K562 (cell line): ENCODE data around the gene NAP1L4. TPM values are rescaled to one million over a fixed set of nuclear protein-coding genes. Genes with fewer than 3 reads are reported as not detected.

Experiments used
- BHLHE40 ChIP-seq: IDR thresholded peaks from 2 replicates; pipeline ENCODE4 v1.6.1; 2011; ENCODE audit warnings: low read length, improper control_type of control experiment
- CREB1 ChIP-seq, 2 experiments: sonication (generic) in 1 of 2; formaldehyde crosslinking in 1 of 2; IDR thresholded peaks; 2 replicates each; pipeline versions ENCODE4 v1.6.1 to v1.8.0; 2012 to 2022; ENCODE audit warnings: inconsistent platforms in 1 of 2, mild to moderate bottlenecking in 1 of 2, missing genetic modification reagents in 1 of 2, moderate library complexity in 1 of 2
- HMG20A ChIP-seq: fragments of 450-650 bp; formaldehyde crosslinking; conservative IDR thresholded peaks from 2 replicates; pipeline ENCODE4 v1.4.0; 2020; ENCODE audit warnings: mild to moderate bottlenecking, mixed read lengths
- HOXB6 ChIP-seq: fragments of 250-450 bp; sonication (Bioruptor Pico); IDR thresholded peaks from 2 replicates; pipeline ENCODE4 v1.5.1; 2022; ENCODE audit warnings: mild to moderate bottlenecking, borderline replicate concordance
- NFATC3 ChIP-seq: fragments of 450-650 bp; IDR thresholded peaks from 2 replicates; pipeline ENCODE4 v1.6.1; 2017; ENCODE audit warnings: mild to moderate bottlenecking
- NONO ChIP-seq, 2 experiments: fragments of 200-400 bp in 1 of 2; fragments of 450-650 bp in 1 of 2; formaldehyde crosslinking in 1 of 2; IDR thresholded peaks; 2 replicates each; pipeline ENCODE4 v1.6.1; 2017; ENCODE audit warnings: low read depth in 2 of 2, mild to moderate bottlenecking in 2 of 2, moderate library complexity in 2 of 2, low read length in 1 of 2
- RBM15 ChIP-seq: fragments of 200-400 bp; formaldehyde crosslinking; IDR thresholded peaks from 2 replicates; pipeline ENCODE4 v1.6.1; 2018; ENCODE audit warnings: mild to moderate bottlenecking, low read length, moderate library complexity; ENCODE audit not compliant: insufficient read depth
- RBM17 ChIP-seq: fragments of 200-400 bp; formaldehyde crosslinking; IDR thresholded peaks from 2 replicates; pipeline ENCODE4 v1.6.1; 2017; ENCODE audit warnings: low read depth, mild to moderate bottlenecking, low read length, borderline replicate concordance
- SNIP1 ChIP-seq: fragments of 450-650 bp; IDR thresholded peaks from 2 replicates; pipeline ENCODE4 v1.7.1; 2017; ENCODE audit warnings: low read depth, mild to moderate bottlenecking
- TAF1 ChIP-seq: IDR thresholded peaks from 2 replicates; pipeline ENCODE4 v1.6.1; 2011; ENCODE audit warnings: mild to moderate bottlenecking, low read length, moderate library complexity; ENCODE audit not compliant: insufficient read depth, control insufficient read depth, severe bottlenecking; ENCODE audit errors: extremely low read depth
- TCF3 ChIP-seq: sonication (generic); formaldehyde crosslinking; IDR thresholded peaks from 2 replicates; pipeline ENCODE4 v1.4.0; 2020; ENCODE audit warnings: mild to moderate bottlenecking, missing genetic modification reagents
- ZFP30 ChIP-seq: fragments of 250-450 bp; sonication (Bioruptor Pico); IDR thresholded peaks from 2 replicates; pipeline ENCODE4 v1.8.0; 2022; ENCODE audit warnings: moderate library complexity, mild to moderate bottlenecking, inconsistent platforms, borderline replicate concordance
- ZNF316 ChIP-seq: fragments of 450-650 bp; IDR thresholded peaks from 2 replicates; pipeline ENCODE4 v1.6.1; 2016
- polyA plus RNA-seq, 8 experiments: library from polyadenylated mRNA; depleted of rRNA in 4 of 8; stranded (reverse) in 5 of 8; unstranded in 3 of 8; fragments of >200 nt; fragmentation: Nextera tagmentation in 2 of 8; fragmentation: Illumina TruSeq in 1 of 8; extraction: Ambion mirVana in 2 of 8; extraction: Trizol in 1 of 8; gene quantifications; 2 replicates each; pipeline versions ENCODE4 v1.2.1 to v1.2.3, GENCODE V29; 2011 to 2014; ENCODE audit warnings: inconsistent platforms in 1 of 8, missing spikeins in 1 of 8
- total RNA-seq, 7 experiments: library from RNA; depleted of rRNA in 6 of 7; stranded (reverse); fragments of >200 nt in 6 of 7; fragmentation: Illumina TruSeq in 2 of 7; extraction: Trizol in 2 of 7; gene quantifications; 2 replicates each; pipeline versions ENCODE4 v1.2.1 to v1.2.3, GENCODE V29; 2011 to 2021; ENCODE audit warnings: low replicate concordance in 1 of 7
- TF ChIP-seq, protein P1 (sequence below): fragments of 250-450 bp; sonication (Bioruptor Pico); IDR thresholded peaks from 2 replicates; pipeline ENCODE4 v1.5.0; 2021; ENCODE audit warnings: mild to moderate bottlenecking, moderate library complexity
- TF ChIP-seq, protein P2 (sequence below): fragments of 450-650 bp; IDR thresholded peaks from 2 replicates; pipeline ENCODE4 v1.7.0; 2016; ENCODE audit warnings: borderline replicate concordance
- TF ChIP-seq, protein P3 (sequence below): sonication (generic); formaldehyde crosslinking; IDR thresholded peaks from 2 replicates; pipeline ENCODE4 v1.8.0; 2023; ENCODE audit warnings: mild to moderate bottlenecking, missing genetic modification reagents

The NAP1L4 gene
- total and polyA plus RNA-seq, 9 of the 15 experiments (the other 6 are each of a cell fraction or from before 2014, with no cell fraction given): 34.1 to 237 (median 179) TPM

DNA sequence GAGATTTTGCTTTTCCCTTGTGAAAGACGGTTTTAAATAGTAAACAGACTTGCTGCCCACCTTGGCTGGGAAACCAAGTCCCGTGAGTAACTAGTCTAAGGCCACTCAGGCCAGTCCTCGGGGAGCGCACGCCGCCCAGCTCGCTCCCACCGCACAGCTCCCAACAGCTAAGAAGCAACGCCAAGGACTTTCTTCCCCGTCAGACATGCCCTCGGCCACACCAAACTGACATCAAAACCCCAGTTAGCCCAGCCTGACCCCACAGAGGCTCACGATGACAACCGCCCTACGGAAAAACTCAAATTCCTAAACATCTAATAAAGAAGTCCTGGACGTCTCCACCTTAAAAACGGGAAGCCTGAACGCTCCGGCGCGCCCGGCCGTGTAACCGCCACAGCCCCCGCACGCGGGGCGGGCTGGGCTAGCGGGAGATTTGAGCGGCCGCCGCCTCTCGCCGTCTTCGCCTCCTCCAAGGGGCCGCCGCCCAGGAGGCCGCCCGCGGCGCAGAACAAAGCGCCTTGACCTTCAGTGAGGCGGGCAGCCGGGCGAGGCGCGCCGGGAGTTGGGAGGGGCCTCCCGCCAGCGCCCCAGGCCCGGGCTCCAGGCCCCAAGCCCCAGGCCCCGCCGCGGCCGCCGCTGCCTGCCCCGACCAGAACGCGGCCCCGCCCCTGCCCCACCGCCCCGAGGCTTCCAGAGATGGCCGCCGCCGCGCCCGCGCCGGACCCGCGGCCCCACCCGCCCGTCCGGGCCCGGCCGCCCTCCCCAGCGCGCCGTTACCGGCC, 486 bp downstream of the NAP1L4 start (continued):
- TF ChIP-seq, protein P1, sequence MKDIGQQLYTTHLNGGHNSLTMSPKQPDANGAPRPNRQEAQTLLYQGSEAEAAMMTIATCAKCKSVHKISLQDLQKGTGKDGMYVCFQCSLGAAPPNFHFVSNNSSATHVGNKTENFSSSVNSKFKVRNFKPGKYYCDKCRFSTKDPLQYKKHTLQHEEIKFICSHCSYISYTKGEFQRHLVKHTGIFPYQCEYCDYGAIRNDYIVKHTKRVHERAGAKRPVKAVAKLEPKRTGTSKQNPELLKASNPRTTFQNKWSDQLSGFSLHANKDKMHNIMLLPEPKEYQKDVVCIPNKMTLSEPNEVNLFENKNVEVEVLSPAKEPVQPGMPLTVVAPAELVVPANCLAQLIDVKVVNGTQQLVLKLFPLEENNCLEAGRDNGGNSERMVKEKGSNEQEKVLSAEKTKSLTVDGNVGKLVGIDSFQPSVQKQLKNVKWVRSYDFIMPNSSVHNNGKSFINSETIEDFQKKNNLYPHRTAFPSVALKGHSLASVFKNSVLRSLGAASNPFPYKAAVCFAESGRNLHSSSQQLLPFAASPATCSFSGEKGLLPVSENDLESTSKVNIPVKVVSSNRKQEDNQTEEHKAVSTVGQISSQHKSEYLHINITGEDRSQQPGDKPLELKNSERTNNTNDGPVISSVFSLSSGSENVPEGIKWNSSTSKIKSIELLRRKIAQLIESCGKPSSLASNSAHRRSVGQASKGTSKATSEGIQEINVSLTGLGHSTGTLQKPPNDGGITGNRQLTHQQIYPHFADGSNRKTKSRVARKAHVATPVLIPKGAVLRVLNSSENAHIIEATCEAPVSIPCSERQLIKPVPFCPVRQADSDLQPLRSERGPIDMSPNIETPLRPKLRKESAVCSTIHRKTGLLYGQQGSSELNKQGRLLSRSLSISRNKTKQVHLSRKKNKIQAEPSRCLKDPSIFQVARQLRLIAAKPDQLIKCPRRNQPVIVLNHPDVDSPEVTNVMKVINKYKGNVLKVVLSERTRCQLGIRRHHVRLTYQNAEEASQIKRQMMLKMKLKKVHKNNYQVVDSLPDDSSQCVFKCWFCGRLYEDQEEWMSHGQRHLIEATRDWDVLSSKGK: no peak
- no peak for TF ChIP-seq ZNF316
- no peak for TF ChIP-seq HOXB6 (CRISPR knock-in tag)
- peak; percentile 16; the same call in 1 of the 2 replicates for TF ChIP-seq BHLHE40
- TF ChIP-seq NFATC3: no peak
- peak; percentile 37 for TF ChIP-seq TAF1
- TF ChIP-seq TCF3 (CRISPR knock-in tag): no peak
- TF ChIP-seq RBM17: no peak
- TF ChIP-seq RBM15: no peak
- no peak for TF ChIP-seq ZFP30 (CRISPR knock-in tag)
- TF ChIP-seq, protein P2, sequence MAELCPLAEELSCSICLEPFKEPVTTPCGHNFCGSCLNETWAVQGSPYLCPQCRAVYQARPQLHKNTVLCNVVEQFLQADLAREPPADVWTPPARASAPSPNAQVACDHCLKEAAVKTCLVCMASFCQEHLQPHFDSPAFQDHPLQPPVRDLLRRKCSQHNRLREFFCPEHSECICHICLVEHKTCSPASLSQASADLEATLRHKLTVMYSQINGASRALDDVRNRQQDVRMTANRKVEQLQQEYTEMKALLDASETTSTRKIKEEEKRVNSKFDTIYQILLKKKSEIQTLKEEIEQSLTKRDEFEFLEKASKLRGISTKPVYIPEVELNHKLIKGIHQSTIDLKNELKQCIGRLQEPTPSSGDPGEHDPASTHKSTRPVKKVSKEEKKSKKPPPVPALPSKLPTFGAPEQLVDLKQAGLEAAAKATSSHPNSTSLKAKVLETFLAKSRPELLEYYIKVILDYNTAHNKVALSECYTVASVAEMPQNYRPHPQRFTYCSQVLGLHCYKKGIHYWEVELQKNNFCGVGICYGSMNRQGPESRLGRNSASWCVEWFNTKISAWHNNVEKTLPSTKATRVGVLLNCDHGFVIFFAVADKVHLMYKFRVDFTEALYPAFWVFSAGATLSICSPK: no peak
- no peak for TF ChIP-seq HMG20A (CRISPR knock-in tag)
- TF ChIP-seq, protein P3, sequence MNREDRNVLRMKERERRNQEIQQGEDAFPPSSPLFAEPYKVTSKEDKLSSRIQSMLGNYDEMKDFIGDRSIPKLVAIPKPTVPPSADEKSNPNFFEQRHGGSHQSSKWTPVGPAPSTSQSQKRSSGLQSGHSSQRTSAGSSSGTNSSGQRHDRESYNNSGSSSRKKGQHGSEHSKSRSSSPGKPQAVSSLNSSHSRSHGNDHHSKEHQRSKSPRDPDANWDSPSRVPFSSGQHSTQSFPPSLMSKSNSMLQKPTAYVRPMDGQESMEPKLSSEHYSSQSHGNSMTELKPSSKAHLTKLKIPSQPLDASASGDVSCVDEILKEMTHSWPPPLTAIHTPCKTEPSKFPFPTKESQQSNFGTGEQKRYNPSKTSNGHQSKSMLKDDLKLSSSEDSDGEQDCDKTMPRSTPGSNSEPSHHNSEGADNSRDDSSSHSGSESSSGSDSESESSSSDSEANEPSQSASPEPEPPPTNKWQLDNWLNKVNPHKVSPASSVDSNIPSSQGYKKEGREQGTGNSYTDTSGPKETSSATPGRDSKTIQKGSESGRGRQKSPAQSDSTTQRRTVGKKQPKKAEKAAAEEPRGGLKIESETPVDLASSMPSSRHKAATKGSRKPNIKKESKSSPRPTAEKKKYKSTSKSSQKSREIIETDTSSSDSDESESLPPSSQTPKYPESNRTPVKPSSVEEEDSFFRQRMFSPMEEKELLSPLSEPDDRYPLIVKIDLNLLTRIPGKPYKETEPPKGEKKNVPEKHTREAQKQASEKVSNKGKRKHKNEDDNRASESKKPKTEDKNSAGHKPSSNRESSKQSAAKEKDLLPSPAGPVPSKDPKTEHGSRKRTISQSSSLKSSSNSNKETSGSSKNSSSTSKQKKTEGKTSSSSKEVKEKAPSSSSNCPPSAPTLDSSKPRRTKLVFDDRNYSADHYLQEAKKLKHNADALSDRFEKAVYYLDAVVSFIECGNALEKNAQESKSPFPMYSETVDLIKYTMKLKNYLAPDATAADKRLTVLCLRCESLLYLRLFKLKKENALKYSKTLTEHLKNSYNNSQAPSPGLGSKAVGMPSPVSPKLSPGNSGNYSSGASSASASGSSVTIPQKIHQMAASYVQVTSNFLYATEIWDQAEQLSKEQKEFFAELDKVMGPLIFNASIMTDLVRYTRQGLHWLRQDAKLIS: no peak
- TF ChIP-seq SNIP1: no peak
- peak in 1 of 2 experiments; percentile 49; a peak in 2 of 4 replicates for TF ChIP-seq NONO (IDR thresholded peaks at IDR 0.05; ENCODE audit: low read depth in 2 of 2, low read length in 1 of 2)
- no peak for TF ChIP-seq CREB1 (IDR thresholded peaks at IDR 0.05)
- TF ChIP-seq CREB1 (CRISPR knock-in tag; IDR thresholded peaks at IDR 0.05): no peak
- TF ChIP-seq, all 486 proteins: peak for 67
